ELR (cell line): ENCODE data around the gene RAPGEF1.

Experiments
- DNase-seq: peaks from one replicate; pipeline ENCODE4 v3.0.0-alpha.2; 2015; ENCODE audit warnings: low read depth

The RAPGEF1 gene

DNA sequence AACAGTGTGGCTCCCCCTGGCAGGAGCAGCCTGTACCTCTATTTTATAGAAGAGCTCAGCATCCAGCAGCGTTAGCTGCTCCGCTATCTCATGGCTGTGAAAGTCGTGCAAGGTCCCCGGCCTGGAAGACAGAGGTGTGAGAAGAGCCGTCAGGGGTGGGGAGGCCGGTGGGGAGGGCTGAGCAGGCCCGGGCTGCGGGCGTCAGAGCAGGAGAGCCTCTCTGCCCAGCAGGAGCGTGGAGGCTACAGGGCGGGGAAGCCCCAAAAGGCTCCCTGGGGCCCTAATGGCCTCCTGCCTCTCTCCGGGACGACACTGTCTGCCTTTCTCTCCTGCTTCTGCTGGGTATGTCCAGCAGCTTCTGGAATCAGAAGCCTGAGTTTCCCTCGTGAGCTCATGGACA lies 152.0 kb downstream of the RAPGEF1 start:
- DNase-seq = no peak

DNA sequence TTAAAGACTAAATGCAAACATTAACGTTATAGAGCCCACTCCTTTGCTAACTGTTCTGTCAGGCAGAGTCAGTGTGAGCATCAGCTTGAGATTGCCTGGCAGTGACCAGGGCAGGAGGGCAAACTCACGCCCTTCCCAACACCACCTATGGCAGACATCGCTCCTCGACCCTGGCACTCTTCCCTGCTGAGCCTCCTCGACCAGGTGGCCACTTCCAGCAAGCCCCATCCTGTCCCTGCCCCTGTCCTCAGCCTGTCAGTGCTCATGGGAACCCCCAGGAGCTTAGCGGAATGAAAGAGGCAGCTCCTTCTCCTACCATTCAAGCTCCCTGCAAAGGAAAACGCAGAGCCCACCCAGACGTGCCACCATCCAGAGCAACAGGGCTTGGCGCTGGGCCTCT lies 152.5 kb downstream of the RAPGEF1 start:
- DNase-seq = no peak

- peak; percentile 46 for DNase-seq
Measured at GRCh38 chr9:131585375-131585774, 154.5 kb downstream of the RAPGEF1 start.

GRCh38 chr9:131584858-131585257 lies 155.0 kb downstream of the RAPGEF1 start:
- DNase-seq = no peak

DNA sequence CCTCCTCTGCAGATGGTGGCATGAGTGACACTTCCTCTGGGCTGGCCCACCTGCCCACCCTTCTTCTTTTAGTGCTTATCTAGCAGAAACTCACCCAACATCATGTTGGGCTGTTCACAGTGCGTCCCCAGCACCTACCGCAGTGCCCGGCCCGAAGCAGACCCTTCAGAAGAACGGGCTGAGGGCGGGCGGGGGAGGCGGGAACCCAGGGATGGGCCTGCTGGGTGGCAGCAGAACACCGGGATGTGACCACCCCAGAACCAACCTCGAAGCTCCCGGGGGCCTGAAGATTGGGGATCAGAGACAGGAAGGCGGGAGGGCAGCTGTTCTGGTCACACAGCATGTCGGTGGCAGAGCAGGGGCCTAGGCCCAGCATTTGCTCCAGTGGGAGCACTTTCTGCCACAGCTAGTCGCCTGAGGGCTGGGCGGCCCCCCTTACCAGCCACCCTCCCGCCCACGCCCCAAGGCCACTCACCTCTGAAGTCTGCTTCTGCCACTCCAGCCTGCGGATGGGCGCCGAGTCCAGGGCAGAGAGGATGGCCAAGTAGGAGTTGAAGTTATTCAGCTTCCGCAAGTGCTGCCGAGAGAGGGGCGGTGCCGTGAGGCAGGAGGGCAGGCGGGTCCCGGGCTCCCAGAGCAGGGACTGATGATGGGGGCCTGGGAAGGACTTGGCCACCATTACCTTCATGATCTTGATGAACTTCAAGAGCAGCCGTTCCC lies 155.9 kb downstream of the RAPGEF1 start:
- no peak for DNase-seq

DNA sequence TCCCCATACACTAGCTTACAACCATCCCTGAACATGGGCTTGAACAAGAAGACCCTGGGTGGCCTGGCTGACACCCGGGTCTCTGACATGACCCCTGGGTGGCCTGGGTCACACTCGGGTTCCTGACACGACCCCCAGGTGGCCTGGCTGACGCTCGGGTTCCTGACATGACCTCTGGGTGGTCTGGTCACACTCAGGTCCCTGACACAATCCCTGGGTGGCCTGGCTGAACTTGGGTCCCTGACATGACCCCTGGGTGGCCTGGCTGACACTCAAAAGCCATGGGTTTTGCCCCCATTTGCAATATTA lies 156.6 kb downstream of the RAPGEF1 start:
- no peak for DNase-seq

GRCh38 chr9:131582466-131583336 lies 157.2 kb downstream of the RAPGEF1 start:
- no peak for DNase-seq

- DNase-seq = no peak
Measured at GRCh38 chr9:131582056-131582455, 157.8 kb downstream of the RAPGEF1 start.

- DNase-seq = no peak
Measured at GRCh38 chr9:131580358-131580757, 159.5 kb downstream of the RAPGEF1 start.

GRCh38 chr9:131579789-131580211 lies 160.1 kb downstream of the RAPGEF1 start:
- DNase-seq = no peak

DNA sequence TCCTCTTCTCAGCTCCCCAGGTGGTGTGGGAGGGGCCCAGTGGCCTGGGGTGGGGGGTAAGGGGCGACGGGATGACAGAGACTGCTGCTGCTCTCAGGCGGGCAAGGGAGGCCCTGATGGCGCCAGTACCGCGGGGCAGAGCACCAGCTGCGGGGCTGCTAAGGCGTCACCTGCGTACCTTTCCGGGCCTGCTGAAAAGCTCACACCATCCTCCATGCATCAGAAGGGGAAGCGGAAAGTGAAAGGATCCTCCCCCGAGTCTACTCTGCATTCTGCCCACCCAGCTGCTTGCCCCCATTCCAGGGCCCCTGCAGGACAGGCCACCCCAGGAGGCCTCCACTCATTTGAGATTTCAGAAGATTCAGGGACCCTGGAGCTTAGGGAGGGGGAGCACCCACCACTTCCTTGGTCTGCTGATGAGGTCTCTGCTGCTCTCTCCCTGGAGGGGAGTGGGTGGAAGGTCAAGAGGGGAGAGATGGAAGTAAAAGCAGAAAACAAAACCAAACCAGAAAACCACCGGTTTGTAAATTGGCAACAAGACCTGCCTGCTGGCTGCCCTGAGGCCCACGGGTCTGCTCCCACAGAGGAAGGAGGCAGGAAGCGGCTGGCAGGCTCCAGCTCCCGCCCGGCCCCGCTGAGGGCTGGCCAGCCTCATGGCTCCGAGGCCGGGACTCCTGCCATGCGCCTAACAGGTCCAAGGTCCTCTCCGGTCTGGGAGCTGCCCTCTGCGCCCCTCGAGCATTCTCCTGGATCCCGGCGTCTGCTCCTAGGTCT lies 161.0 kb downstream of the RAPGEF1 start:
- DNase-seq = no peak

DNA sequence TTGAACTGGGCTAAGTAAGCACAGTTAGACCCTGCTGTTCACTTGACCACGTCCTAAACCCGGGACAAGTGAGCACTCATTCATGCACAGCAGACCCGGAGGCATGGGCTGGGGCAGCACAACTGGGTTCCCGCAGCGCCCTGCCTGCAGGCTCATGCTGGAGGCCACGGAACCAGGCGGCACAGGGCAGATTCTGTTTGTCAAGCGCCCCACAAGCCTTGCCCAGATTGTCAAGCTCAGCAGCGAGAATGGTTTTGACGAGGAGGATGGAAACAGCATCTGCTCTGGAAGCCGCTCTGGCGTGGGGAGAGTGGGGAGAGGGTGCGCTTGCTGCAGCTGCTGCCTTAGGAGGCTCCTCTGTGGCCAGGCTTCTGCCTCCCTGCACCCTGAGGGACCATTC lies 161.9 kb downstream of the RAPGEF1 start:
- DNase-seq = no peak

DNA sequence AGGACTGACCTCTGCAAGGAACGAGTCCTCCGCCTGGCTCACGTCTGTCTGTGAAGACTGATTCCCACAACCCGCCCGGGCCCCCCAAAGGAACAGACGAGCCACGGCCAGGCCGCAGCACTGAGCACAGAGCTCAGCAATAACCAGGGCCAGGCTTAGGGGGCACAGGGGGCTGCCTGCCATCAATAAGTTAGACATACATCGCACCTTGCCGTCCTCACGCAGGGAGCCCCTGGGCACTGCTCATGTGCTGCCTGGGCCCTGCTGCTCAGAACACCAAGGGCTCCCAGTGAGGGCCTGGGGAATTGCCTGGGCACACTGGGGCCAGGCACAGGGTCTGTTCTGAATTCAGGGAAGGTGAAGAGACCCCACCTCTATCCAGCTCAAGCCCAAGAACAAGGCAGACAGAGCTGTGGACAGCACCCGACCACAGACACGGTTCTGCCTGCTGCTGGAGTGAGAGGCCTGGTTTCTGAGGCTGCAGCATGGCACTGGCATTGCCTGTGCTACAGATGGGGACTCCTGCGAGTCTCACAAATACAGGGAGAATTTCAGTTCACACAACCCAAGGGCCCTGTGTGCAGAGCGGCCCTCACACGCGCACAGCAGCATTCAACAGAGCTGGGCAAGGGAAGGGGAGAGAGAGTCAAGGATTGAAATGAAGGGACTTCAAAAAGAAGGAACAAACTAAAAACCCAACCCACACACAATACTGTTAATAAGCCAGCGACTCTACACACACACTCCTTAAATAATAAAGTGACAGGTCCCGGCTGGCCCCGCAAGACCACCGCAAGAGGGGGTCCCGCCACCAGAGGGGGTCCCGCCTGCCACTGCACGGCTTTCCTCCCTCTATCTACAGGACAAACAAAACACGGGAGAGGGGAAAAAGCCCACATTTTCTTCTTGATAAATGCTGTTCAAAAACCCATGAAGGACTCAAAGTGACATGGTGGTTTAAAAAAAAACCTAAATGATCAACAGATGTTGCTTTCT lies 162.6 kb downstream of the RAPGEF1 start:
- DNase-seq = no peak

DNA sequence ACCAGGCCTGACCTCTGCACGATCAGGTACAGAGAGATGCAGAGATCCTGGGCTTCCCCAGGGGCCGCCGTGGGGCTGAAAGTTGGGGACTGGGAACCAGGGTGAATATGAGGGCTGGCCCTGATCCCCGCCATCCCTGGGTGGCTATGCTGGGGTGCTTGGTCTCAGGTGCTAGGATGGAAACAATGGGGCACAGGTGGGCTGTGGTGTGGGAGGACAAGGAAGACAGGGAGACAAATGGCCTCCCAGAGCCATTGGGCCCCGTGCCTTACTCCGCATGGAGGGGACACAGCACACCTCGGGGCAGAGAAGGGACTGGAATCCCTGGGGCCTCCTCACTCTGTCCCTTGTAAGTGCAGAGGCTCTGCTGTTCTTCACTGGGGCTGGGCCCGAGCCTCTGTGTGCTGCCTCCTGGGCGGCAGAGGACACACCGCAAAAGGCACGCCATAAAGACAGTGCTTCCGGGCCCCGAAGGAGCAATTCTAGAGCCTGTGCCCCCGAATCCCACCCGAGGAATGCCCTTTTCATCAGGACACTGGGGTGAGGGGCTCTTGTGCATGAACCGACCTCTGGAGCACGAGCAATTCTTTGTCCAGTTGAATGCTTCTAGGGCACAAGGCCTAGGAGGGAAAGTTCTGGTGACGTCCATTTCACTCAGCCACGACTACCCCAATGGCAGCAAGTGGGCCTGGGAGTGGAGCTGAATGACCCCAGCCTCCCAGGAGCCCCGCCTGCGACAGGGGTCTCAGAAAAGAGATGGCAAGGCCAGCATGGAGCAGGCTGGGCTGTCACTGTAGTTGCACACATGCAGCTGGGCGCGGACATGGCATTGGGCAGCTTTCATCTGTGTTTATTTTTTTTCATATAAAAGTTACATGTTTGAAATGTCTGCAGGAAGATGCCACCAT lies 163.7 kb downstream of the RAPGEF1 start:
- DNase-seq = no peak

DNA sequence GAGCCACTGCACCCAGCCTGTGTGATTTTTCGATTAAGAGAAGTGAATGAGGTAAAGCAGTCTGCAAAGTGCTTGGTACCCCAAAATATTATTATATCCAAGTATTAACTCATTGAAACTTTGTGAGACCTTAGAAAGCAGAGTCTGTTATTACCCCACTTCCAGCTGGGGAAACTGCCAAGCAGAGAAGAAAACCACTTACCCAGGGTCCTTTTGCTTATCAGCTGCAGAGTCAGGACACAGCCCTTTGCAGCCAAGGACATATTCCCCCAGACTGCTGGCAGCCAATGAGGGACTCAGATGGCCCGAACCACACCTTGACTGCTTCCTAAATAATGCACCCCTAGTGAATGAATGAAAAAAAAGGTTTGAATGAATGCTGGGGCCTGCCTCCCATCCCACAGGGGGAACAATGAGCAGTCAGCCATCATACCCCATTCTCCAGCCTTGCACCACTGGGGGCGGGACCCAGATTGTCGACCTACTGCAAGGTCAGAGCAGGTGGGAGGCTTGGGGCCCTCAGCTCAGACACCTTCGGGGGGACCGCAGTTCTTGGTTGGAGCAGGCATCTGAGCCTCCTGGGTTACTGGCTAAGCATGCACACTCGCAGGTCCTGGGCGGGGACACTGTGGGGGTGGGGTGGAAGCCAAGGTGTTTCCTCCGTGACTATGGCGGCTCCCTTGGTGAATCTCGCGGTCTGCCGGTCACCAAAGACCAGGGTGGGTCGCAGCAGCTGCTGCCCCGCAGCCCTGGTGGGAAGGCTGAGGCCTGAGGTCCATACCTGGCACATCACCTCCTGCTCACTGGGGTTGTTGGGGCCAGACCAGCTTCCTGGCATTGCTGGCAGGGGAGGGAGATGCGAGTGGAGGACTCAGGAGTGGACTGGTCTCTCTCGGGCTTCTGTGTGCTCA lies 164.9 kb downstream of the RAPGEF1 start:
- no peak for DNase-seq

GRCh38 chr9:131567910-131568309 lies 172.0 kb downstream of the RAPGEF1 start:
- no peak for DNase-seq

- DNase-seq = no peak
Measured at GRCh38 chr9:131566158-131566557, 173.7 kb downstream of the RAPGEF1 start.

DNA sequence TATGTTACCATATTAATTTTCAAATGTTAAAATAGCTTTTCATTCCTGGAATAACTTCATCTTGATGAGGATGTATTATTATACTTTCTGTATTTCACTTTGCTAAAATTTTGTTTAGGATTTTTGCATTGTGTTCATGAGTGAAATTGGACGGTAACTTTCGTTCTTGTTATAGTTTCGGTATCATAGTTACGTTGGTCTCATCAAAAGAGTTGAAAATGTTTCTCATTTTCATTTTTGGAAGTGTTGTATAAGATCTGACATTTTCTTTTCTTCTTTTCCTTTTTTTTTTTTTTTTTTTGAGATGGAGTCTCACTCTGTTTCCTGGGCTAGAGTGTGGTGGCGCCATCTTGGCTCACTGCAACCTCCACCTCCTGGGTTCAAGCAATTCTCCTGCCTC lies 174.5 kb downstream of the RAPGEF1 start:
- no peak for DNase-seq
